IMR-90 (cell line): ENCODE measurements around the gene APC. TPM values are rescaled to one million over a fixed set of nuclear protein-coding genes. Genes with fewer than 3 reads are reported as not detected.

Source experiments
- ATAC-seq: fragments of 200-7000 bp; cut with Tn5 transposase; 2 replicates; pipeline ENCODE4 v1.9.1; 2020; ENCODE audit warnings: low read depth, mild to moderate bottlenecking, moderate library complexity
- BruUV-seq: library from RNA; stranded (reverse); fragments of 400-500 nt; replicated peaks from 2 replicates; lab custom pipeline; 2021; lab: Mats Ljungman, UMichigan
- CTCF ChIA-PET: fragments of 300-600 bp; formaldehyde crosslinking; extraction: SDS; loops from one replicate; lab custom pipeline; 2021; ENCODE audit warnings: antibody characterized with exemption; lab: Yijun Ruan, JAX
- POLR2A ChIA-PET: fragments of 300-600 bp; sonication (Branson Sonifier 250); formaldehyde crosslinking; loops from one replicate; lab custom pipeline; 2022; ENCODE audit warnings: antibody characterized with exemption; ENCODE audit not compliant: unreplicated experiment; lab: Charles Lee
- DNase-seq: peaks from one replicate; pipeline ENCODE4 v3.0.0; 2013
- H2AFZ ChIP-seq: replicated peaks from 2 replicates; pipeline ENCODE3; 2013; ENCODE audit warnings: low read length, mild to moderate bottlenecking; ENCODE audit not compliant: poor library complexity
- H2AK5ac ChIP-seq: 2 replicates; pipeline ENCODE4 v1.6.1; 2013; ENCODE audit warnings: low read depth, low read length, inconsistent platforms
- H2AK9ac ChIP-seq: replicated peaks from 2 replicates; pipeline ENCODE3; 2013; ENCODE audit warnings: mild to moderate bottlenecking, low read depth, low read length, moderate library complexity; ENCODE audit not compliant: poor library complexity
- H2BK120ac ChIP-seq: 2 replicates; pipeline ENCODE4 v1.6.1; 2013; ENCODE audit warnings: low read depth, low read length, inconsistent platforms
- H2BK15ac ChIP-seq: 3 replicates; pipeline ENCODE4 v1.6.1; 2013; ENCODE audit warnings: low read depth, low read length, inconsistent platforms
- H2BK20ac ChIP-seq: 2 replicates; pipeline ENCODE4 v1.6.1; 2013; ENCODE audit warnings: low read depth, mild to moderate bottlenecking, inconsistent platforms, low read length, moderate library complexity
- H2BK5ac ChIP-seq: 2 replicates; pipeline ENCODE4 v1.6.1; 2013; ENCODE audit warnings: mild to moderate bottlenecking, low read depth, low read length, inconsistent platforms; ENCODE audit not compliant: poor library complexity, severe bottlenecking
- H3K14ac ChIP-seq: replicated peaks from 2 replicates; pipeline ENCODE4 v1.6.1; 2013; ENCODE audit warnings: low read depth, low read length, inconsistent platforms
- H3K18ac ChIP-seq: 2 replicates; pipeline ENCODE4 v1.6.1; 2013; ENCODE audit warnings: low read depth, low read length, control low read depth
- H3K23ac ChIP-seq: 2 replicates; pipeline ENCODE4 v1.6.1; 2013; ENCODE audit warnings: low read depth, low read length, inconsistent platforms
- H3K27ac ChIP-seq: 2 replicates; pipeline ENCODE4 v1.5.1; 2013; ENCODE audit warnings: mild to moderate bottlenecking, control low read depth, low read length; ENCODE audit not compliant: insufficient read depth
- H3K27me3 ChIP-seq: 2 replicates; pipeline ENCODE4 v1.6.1; 2013; ENCODE audit warnings: low read length; ENCODE audit not compliant: control insufficient read depth, insufficient read depth
- H3K36me3 ChIP-seq: 2 replicates; pipeline ENCODE4 v1.6.1; 2013; ENCODE audit warnings: low read length, mixed read lengths; ENCODE audit not compliant: control insufficient read depth, insufficient read depth
- H3K4ac ChIP-seq: 2 replicates; pipeline ENCODE4 v1.6.1; 2013; ENCODE audit warnings: low read depth, low read length, inconsistent platforms
- H3K4me1 ChIP-seq: 2 replicates; pipeline ENCODE4 v1.6.1; 2013; ENCODE audit warnings: low read length, mixed read lengths; ENCODE audit not compliant: control insufficient read depth, insufficient read depth
- H3K4me2 ChIP-seq: 2 replicates; pipeline ENCODE4 v1.6.1; 2013; ENCODE audit warnings: low read depth, mild to moderate bottlenecking, control low read depth, low read length, moderate library complexity
- H3K4me3 ChIP-seq: 2 replicates; pipeline ENCODE4 v1.5.1; 2013; ENCODE audit warnings: low read depth, mild to moderate bottlenecking, control low read depth, low read length, moderate library complexity; ENCODE audit not compliant: insufficient read depth
- H3K56ac ChIP-seq: 2 replicates; pipeline ENCODE4 v1.6.1; 2013; ENCODE audit warnings: low read length, inconsistent platforms; ENCODE audit not compliant: insufficient read depth; ENCODE audit errors: extremely low read depth
- H3K79me1 ChIP-seq, 2 experiments: 2 replicates each; pipeline ENCODE4 v1.6.1; 2013; ENCODE audit warnings: low read length in 2 of 2, inconsistent platforms in 1 of 2, low read depth in 1 of 2
- H3K9ac ChIP-seq: 2 replicates; pipeline ENCODE4 v1.6.1; 2013; ENCODE audit warnings: low read depth, low read length, control low read depth
- H3K9me1 ChIP-seq: 2 replicates; pipeline ENCODE4 v1.6.1; 2013; ENCODE audit warnings: low read length, inconsistent platforms; ENCODE audit not compliant: insufficient read depth
- H3K9me3 ChIP-seq: 2 replicates; pipeline ENCODE4 v1.6.1; 2013; ENCODE audit warnings: low read length; ENCODE audit not compliant: control insufficient read depth, insufficient read depth
- H4K20me1 ChIP-seq: 2 replicates; pipeline ENCODE4 v1.6.1; 2013; ENCODE audit warnings: low read length, inconsistent platforms; ENCODE audit not compliant: insufficient read depth
- H4K5ac ChIP-seq: 2 replicates; pipeline ENCODE4 v1.6.1; 2013; ENCODE audit warnings: mild to moderate bottlenecking, low read depth, low read length, control low read depth
- H4K8ac ChIP-seq, 2 experiments: 2 replicates each; pipeline ENCODE4 v1.6.1; 2013; ENCODE audit warnings: low read depth in 2 of 2, low read length in 2 of 2, control low read depth in 1 of 2, inconsistent platforms in 1 of 2
- H4K91ac ChIP-seq: 2 replicates; pipeline ENCODE4 v1.6.1; 2013; ENCODE audit warnings: low read depth, low read length, inconsistent platforms; ENCODE audit not compliant: insufficient read depth
- BHLHE40 ChIP-seq: fragments of 150-350 bp; IDR thresholded peaks from 2 replicates; pipeline ENCODE4 v1.6.1; 2016; ENCODE audit warnings: mild to moderate bottlenecking, low read depth, low read length
- CEBPB ChIP-seq: IDR thresholded peaks from 2 replicates; pipeline ENCODE4 v1.6.1; 2012; ENCODE audit warnings: low read depth, low read length, improper control_type of control experiment
- CHD1 ChIP-seq: IDR thresholded peaks from 2 replicates; pipeline ENCODE4 v1.6.1; 2012; ENCODE audit warnings: low read depth, low read length, improper control_type of control experiment
- CTCF ChIP-seq: conservative IDR thresholded peaks from 2 replicates; pipeline ENCODE4 v1.5.1; 2012; ENCODE audit warnings: mild to moderate bottlenecking, low read depth, low read length, improper control_type of control experiment
- ELK1 ChIP-seq: fragments of 150-350 bp; IDR thresholded peaks from 2 replicates; pipeline ENCODE4 v1.6.1; 2016; ENCODE audit warnings: low read depth, mild to moderate bottlenecking, low read length, moderate library complexity, borderline replicate concordance
- FOS ChIP-seq: fragments of 150-350 bp; IDR thresholded peaks from 2 replicates; pipeline ENCODE4 v1.6.1; 2016; ENCODE audit warnings: low read depth, low read length
- MAFK ChIP-seq: IDR thresholded peaks from 2 replicates; pipeline ENCODE4 v1.6.1; 2012; ENCODE audit warnings: low read depth, low read length, improper control_type of control experiment
- MAZ ChIP-seq: IDR thresholded peaks from 2 replicates; pipeline ENCODE4 v1.6.1; 2012; ENCODE audit warnings: low read depth, mild to moderate bottlenecking, low read length, improper control_type of control experiment, moderate library complexity, borderline replicate concordance
- MXI1 ChIP-seq: IDR thresholded peaks from 2 replicates; pipeline ENCODE4 v1.6.1; 2012; ENCODE audit warnings: low read depth, mild to moderate bottlenecking, low read length, moderate library complexity, borderline replicate concordance
- NFE2L2 ChIP-seq: fragments of 150-350 bp; IDR thresholded peaks from 2 replicates; pipeline ENCODE4 v1.6.1; 2016; ENCODE audit warnings: low read depth, mild to moderate bottlenecking, low read length
- POLR2A ChIP-seq: IDR thresholded peaks from 2 replicates; pipeline ENCODE4 v1.6.1; 2012; ENCODE audit warnings: mild to moderate bottlenecking, low read depth, low read length
- RAD21 ChIP-seq: IDR thresholded peaks from 2 replicates; pipeline ENCODE4 v1.6.1; 2012; ENCODE audit warnings: low read length, improper control_type of control experiment
- RCOR1 ChIP-seq: IDR thresholded peaks from 2 replicates; pipeline ENCODE4 v1.6.1; 2012; ENCODE audit warnings: mild to moderate bottlenecking, low read length, improper control_type of control experiment; ENCODE audit not compliant: insufficient replicate concordance
- RFX5 ChIP-seq: IDR thresholded peaks from 2 replicates; pipeline ENCODE4 v1.8.0; 2012; ENCODE audit warnings: low read depth, mild to moderate bottlenecking, low read length, moderate library complexity
- SMC3 ChIP-seq: fragments of 150-350 bp; IDR thresholded peaks from 2 replicates; pipeline ENCODE4 v1.6.1; 2016; ENCODE audit warnings: low read depth, mild to moderate bottlenecking, antibody characterized with exemption, low read length, moderate library complexity
- USF2 ChIP-seq: fragments of 150-350 bp; IDR thresholded peaks from 2 replicates; pipeline ENCODE4 v1.6.1; 2017; ENCODE audit warnings: mild to moderate bottlenecking, antibody characterized with exemption, low read length, low read depth
- WGBS, 2 experiments: methylation state at CpG; one replicate each; pipeline versions ENCODE4 v1.1.5 to v1.1.7; 2013; ENCODE audit warnings: missing lambda C conversion rate in 2 of 2; ENCODE audit not compliant: insufficient read length in 1 of 2; ENCODE audit errors: extremely low coverage in 2 of 2; 5-methylcytosine and 5-hydroxymethylcytosine counted together
- dilution Hi-C: fragments of 300-500 bp; cut with HindIII; formaldehyde crosslinking; loops from one replicate; pipeline ENCODE4 v1.14.3; 2018; ENCODE audit warnings: low sequenced_read_pairs; ENCODE audit not compliant: unreplicated experiment
- in situ Hi-C: fragments of 300-500 bp; cut with MboI; formaldehyde crosslinking; loops from 3 replicates; pipeline ENCODE4 v1.14.3; 2019; ENCODE audit warnings: low sequenced_read_pairs, inconsistent platforms, mixed read lengths
- intact Hi-C: fragments of 100-400 bp; cut with micrococcal nuclease; formaldehyde crosslinking; loops from 2 replicates; pipeline ENCODE4 v1.10.0; 2022
- polyA plus RNA-seq, 3 experiments: library from polyadenylated mRNA; depleted of rRNA; stranded (reverse); fragments of >200 nt; gene quantifications; 2 replicates each; pipeline ENCODE4 v1.2.3, GENCODE V29; 2012; ENCODE audit warnings: low replicate concordance in 1 of 3
- total RNA-seq: library from RNA; depleted of rRNA; stranded (reverse); fragments of >200 nt; gene quantifications from 2 replicates; pipeline ENCODE4 v1.2.3, GENCODE V29; 2012

Gene APC
- total and polyA plus RNA-seq, 2 of the 4 experiments (the other 2 are of a cell fraction) = 7.3 to 58.4 TPM

GRCh38 chr5:112738191-112738560 lies 491 bp downstream of the APC start:
- in situ Hi-C loops (no loop called here), intact Hi-C loops (no loop called here), dilution Hi-C loops (no loop called here)
- peak overlapping the region; percentile 4 to 53; a peak in 2 of 4 replicates for H4K8ac ChIP-seq
- ChIA-PET POLR2A (no interaction called here), CTCF (interaction anchor here (1.1 kb wide), 1 partner anchor 9 kb away, joined by 4 read pairs; no protein-coding TSS in a partner anchor)
- no peak overlapping the region; the same call in 1 of the 2 replicates for H2BK120ac ChIP-seq
- H3K23ac ChIP-seq = peak overlapping the region; percentile 84
- no peak overlapping the region for H2BK20ac ChIP-seq
- BruUV-seq = no TSS peak
- peak overlapping the region; percentile 97 for H3K4me3 ChIP-seq
- no peak overlapping the region; the same call in 1 of the 2 replicates for H4K5ac ChIP-seq
- no peak overlapping the region for H2BK15ac ChIP-seq
- no peak for DNase-seq
- peak overlapping the region; percentile 97 for H3K4me2 ChIP-seq
- H2AK9ac ChIP-seq = peak overlapping the region; percentile 94
- peaks cover 8% of the 10 kb centered on the region; the same call in 1 of the 2 replicates for H4K20me1 ChIP-seq
- no peaks in the 10 kb centered on the region for H3K9me1 ChIP-seq
- no peaks in the 10 kb centered on the region for H3K36me3 ChIP-seq
- peak overlapping the region; percentile 67 for H3K9ac ChIP-seq
- peaks cover 10% of the 10 kb centered on the region for H3K4me1 ChIP-seq
- H2BK5ac ChIP-seq = peak overlapping the region; percentile 47
- TF ChIP-seq MXI1 (no peak), FOS (no peak), POLR2A (no peak), CTCF (no peak), MAFK (no peak), RFX5 (no peak), SMC3 (no peak), RAD21 (no peak), CEBPB (no peak), MAZ (no peak), RCOR1 (no peak), USF2 (no peak), ELK1 (no peak), CHD1 (no peak), BHLHE40 (no peak), NFE2L2 (no peak)
- H2AK5ac ChIP-seq = peak overlapping the region; percentile 13; the same call in 1 of the 2 replicates
- H3K18ac ChIP-seq = peak overlapping the region; percentile 1; the same call in 1 of the 2 replicates
- peak overlapping the region; percentile 33; the same call in 1 of the 2 replicates for H3K56ac ChIP-seq
- no peaks in the 10 kb centered on the region for H3K27me3 ChIP-seq
- 0% methylated on average over 2 of the region's 5 CpGs; no CpG with 5 or more reads in 1 of the 2 experiments for WGBS, 2 experiments
- peaks cover 22 to 58% of the 10 kb centered on the region in 2 experiments for H3K79me1 ChIP-seq
- peak overlapping the region; percentile 55 for H3K4ac ChIP-seq
- peak overlapping the region; percentile 94 for H2AFZ ChIP-seq
- peak overlapping the region; percentile 2; the same call in 1 of the 2 replicates for H4K91ac ChIP-seq
- no peaks in the 10 kb centered on the region for H3K9me3 ChIP-seq
- peak; percentile 18 for ATAC-seq
- peak overlapping the region; percentile 72 for H3K14ac ChIP-seq
- no peak overlapping the region for H3K27ac ChIP-seq
